HG02798 (cell line): ENCODE measurements around the gene PRRG1.
"Not testable (repeated sequence)": the region's sequence is repeated elsewhere in the genome, so short reads cannot be mapped to it uniquely, and the experiment has no call there.

ENCODE experiments used
- ATAC-seq: cut with Tn5 transposase; IDR thresholded peaks from one replicate; pipeline ENCODE4 v1.9.1; 2021; ENCODE audit warnings: mild to moderate bottlenecking; ENCODE audit not compliant: unreplicated experiment, poor library complexity

Gene PRRG1

GRCh38 chrX:37462346-37462745 lies 113.2 kb downstream of the PRRG1 start:
- ATAC-seq, result no peak

GRCh38 chrX:37468124-37468739 lies 119.1 kb downstream of the PRRG1 start:
- no peak for ATAC-seq

- no peak for ATAC-seq
Measured at GRCh38 chrX:37470711-37471110, 121.5 kb downstream of the PRRG1 start.

DNA sequence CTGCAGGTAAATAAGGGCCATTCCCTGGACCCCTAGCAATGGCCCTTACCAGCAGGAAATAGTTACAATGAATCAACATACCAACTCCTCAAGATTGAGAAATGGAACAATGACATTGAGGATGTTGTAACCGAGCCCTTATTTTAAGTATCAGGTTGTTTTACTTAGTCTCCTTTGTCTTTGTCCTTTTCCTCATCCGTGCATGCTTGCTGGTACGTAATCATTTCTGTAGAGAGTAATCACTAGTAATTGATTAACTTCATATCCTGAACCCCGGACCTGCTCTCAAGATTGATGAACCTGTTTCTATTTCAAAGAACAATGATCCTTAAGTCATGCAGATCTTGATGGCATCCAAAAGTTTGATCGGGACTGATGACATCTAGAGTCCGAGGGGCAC lies 123.7 kb downstream of the PRRG1 start:
- no peak for ATAC-seq

- ATAC-seq, result no peak
Measured at GRCh38 chrX:37474478-37474877, 125.3 kb downstream of the PRRG1 start.

DNA sequence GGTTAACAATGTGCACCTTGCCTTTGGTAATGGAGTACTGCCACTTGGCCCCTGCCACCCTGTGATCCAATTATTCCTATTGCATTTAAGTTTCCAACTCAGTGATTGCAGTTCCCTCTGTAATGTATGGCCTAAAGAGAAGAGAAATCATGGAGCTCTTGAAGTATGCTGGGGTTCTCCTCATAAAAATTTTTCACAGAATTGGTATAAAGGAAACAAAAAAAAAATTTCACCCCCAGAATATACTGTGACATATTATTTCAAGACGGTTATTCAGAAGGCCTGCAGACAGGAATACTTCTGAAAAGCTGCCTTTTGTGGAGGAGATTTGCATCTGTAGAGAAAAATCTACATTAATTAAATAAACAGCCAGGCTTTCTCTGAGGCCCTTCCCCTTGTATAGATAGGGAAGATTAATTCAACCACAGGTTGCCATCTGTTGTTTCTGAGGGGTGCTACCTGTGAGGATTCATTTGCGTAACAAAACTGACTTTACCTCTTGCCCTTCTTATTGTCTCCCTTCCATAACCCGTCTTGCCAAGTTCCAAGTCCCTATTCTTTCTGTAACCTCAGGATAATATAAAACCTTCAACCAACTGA lies 127.5 kb downstream of the PRRG1 start:
- no peak for ATAC-seq

GRCh38 chrX:37484335-37484734 lies 135.2 kb downstream of the PRRG1 start:
- ATAC-seq, result not testable (repeated sequence)

DNA sequence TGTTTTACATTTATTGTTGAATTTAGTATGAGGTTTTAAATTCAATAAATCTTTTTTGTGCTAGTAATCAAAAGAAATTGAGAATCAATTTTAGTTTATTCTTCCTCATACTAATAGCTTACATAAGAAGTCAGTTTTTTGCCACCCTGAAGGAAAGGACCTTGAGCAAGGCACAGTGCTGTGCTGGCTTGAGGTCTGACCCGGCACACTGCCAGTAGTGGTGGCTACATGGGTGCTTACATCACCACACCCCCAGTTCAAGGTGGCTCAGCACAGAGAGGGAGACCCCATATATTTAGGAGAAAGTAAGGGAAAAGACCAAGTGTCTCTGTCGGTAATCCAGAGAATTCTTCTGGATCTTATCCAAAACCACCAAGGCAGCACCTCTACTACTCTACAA lies 136.3 kb downstream of the PRRG1 start:
- no peak for ATAC-seq

- no peak for ATAC-seq
Measured at GRCh38 chrX:37487271-37487670, 138.1 kb downstream of the PRRG1 start.

GRCh38 chrX:37488323-37488722 lies 139.2 kb downstream of the PRRG1 start:
- no peak for ATAC-seq

DNA sequence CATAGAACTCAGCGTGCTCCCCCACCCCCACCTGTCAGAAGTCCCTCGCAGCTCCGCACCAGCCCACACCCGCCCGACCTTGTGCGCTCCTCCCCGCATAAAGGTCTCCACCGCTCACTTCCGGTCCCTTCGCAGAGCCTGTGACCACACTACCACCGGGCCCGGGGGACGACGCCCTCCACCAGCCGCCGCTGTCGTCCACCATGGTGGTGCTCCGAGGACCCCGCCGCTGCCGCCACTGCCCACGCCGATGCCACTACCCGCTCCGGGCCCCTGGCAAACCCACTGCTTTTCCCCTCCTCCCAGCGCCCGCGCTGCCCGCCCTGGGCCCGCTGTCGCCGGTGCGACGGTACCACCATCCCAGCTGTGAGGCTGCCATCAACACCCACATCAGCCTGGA lies 142.5 kb downstream of the PRRG1 start:
- ATAC-seq, result no peak

DNA sequence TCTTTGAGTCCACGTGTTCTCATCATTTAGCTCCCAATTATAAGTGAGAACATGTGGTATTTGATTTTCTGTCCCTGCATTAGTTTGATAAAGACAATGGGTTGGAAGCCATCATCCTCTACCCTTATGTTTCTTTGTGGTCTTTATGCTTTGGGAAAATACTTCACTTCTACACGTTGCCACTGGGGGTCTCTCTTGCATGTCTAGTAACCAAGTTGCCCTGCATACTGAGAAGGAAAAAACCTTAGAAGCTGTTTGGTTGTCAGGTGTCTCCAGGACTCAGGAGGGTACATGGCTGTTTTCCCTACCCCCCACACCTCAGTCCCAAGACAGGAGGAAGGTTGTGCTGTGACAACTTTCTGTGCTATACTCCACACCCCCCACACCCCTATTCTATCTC lies 146.6 kb downstream of the PRRG1 start:
- ATAC-seq, result not testable (repeated sequence)

- ATAC-seq, result not testable (repeated sequence)
Measured at GRCh38 chrX:37497126-37497525, 148.0 kb downstream of the PRRG1 start.

- ATAC-seq, result not testable (repeated sequence)
Measured at GRCh38 chrX:37498323-37498722, 149.2 kb downstream of the PRRG1 start.

- ATAC-seq, result not testable (repeated sequence)
Measured at GRCh38 chrX:37499649-37500048, 150.5 kb downstream of the PRRG1 start.

DNA sequence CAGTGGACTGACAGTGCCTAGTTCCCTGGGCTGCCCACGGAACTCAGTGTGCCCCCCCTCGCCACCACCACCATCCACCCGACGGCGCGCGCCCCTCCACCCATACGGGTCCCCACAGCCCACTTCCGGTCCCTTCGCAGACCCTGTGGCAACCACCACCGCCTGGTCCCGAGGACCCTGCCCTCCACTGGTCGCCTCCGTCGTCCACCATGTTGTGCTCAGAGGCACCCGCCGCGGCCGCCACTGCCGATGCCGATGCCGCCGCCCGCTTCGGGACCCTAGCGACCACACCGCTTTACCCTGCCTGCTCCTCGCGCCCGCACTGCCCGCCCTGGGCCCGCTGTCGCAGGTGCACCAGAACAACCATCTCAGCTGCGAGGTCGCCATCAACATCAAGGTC lies 155.8 kb downstream of the PRRG1 start:
- no peak for ATAC-seq
